Hepatocyte (in vitro differentiated cells): ENCODE data around the gene CAMSAP1.

ENCODE experiments used
- EZH2phosphoT487 ChIP-seq: fragments of 200-600 bp; sonication (generic); IDR thresholded peaks from one replicate; pipeline ENCODE4 v1.6.1; 2018; ENCODE audit warnings: antibody characterized with exemption, mild to moderate bottlenecking, low read depth, moderate library complexity; ENCODE audit not compliant: unreplicated experiment, severe bottlenecking
- TF ChIP-seq, protein P1 (sequence below): fragments of 200-600 bp; sonication (generic); IDR thresholded peaks from 2 replicates; pipeline ENCODE4 v1.5.1; 2016; ENCODE audit warnings: antibody characterized with exemption, mild to moderate bottlenecking; ENCODE audit not compliant: poor library complexity

GRCh38 chr9:135889564-135890189 is 17.7 kb downstream of the CAMSAP1 start:
- no peak for TF ChIP-seq EZH2phosphoT487
- TF ChIP-seq, protein P1, sequence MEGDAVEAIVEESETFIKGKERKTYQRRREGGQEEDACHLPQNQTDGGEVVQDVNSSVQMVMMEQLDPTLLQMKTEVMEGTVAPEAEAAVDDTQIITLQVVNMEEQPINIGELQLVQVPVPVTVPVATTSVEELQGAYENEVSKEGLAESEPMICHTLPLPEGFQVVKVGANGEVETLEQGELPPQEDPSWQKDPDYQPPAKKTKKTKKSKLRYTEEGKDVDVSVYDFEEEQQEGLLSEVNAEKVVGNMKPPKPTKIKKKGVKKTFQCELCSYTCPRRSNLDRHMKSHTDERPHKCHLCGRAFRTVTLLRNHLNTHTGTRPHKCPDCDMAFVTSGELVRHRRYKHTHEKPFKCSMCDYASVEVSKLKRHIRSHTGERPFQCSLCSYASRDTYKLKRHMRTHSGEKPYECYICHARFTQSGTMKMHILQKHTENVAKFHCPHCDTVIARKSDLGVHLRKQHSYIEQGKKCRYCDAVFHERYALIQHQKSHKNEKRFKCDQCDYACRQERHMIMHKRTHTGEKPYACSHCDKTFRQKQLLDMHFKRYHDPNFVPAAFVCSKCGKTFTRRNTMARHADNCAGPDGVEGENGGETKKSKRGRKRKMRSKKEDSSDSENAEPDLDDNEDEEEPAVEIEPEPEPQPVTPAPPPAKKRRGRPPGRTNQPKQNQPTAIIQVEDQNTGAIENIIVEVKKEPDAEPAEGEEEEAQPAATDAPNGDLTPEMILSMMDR, result no peak
